ENCODE data around the gene SPHK1.

Gene SPHK1

DNA sequence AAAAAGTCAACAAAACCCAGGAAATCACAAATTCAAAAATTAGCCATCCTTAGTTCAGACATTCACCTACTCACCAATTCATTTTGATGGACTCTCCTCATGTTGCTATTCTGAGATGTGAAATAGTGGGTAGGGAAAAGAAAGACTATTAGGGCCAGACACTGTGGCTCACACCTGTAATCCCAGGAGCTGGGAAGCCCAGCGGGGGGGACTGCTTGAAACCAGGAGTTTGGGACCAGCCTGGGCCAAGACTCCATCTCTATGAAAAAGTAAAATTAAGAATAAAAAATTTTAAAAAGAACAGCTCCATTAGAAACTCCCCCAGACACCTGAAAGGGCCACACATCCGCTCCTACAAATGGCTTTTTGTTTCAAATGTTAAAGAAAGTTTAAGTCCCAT, 47.1 kb downstream of the SPHK1 start:
- TF ChIP-seq, protein P1, sequence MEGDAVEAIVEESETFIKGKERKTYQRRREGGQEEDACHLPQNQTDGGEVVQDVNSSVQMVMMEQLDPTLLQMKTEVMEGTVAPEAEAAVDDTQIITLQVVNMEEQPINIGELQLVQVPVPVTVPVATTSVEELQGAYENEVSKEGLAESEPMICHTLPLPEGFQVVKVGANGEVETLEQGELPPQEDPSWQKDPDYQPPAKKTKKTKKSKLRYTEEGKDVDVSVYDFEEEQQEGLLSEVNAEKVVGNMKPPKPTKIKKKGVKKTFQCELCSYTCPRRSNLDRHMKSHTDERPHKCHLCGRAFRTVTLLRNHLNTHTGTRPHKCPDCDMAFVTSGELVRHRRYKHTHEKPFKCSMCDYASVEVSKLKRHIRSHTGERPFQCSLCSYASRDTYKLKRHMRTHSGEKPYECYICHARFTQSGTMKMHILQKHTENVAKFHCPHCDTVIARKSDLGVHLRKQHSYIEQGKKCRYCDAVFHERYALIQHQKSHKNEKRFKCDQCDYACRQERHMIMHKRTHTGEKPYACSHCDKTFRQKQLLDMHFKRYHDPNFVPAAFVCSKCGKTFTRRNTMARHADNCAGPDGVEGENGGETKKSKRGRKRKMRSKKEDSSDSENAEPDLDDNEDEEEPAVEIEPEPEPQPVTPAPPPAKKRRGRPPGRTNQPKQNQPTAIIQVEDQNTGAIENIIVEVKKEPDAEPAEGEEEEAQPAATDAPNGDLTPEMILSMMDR (IDR thresholded peaks at IDR 0.05; ENCODE audit: extremely low read depth, missing control alignments), result no peak
- DNase-seq (ENCODE audit: low spot score), result no peak

DNA sequence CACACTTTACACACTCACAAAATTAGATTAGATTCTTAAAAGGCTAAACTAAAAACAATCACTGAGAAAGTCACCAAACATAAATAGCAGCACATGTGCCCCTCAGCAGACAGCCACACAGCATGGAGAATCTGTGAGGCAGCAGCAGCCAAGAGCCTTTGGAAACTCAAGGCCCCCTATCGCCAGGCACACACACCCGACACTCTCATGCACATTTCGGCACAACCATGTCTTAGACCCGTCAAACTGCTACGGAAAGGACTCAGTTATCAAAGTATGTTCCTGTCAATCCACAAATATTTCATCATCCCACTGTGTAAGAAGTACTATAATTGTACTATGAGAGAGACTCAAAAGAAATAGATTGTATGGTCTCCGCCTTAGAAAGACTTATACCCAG, 47.6 kb downstream of the SPHK1 start:
- TF ChIP-seq, protein P1 (IDR thresholded peaks at IDR 0.05; ENCODE audit: extremely low read depth, missing control alignments), result no peak
- no peak for DNase-seq (ENCODE audit: low spot score)

DNA sequence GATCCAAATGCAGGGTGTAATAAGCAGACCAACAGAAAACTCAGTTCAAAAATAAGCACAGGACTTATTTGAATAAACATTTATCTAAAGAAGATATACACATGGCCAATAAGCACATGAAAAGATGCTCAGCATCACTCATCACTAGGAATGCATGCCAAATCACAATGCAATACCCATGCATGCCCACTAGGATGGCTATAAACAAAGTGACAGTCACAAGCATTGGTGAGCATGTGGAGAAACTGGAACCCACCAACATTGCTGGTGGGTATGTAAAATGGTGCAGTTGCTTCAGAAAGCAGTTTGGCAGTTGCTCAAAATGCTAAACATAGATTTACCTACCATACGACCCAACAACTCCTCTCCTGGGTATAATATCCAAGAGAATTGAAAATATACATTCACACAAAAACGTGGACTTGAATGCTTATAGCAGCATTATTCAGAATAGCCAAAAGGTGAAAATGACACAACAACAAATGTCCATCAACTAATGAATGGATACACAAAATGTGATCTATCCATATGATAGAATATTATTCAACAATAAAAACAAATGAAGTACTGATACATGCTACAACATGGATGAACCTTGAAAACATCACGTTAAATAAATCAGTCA, 48.4 kb downstream of the SPHK1 start:
- no peak for DNase-seq (ENCODE audit: low spot score)
- TF ChIP-seq, protein P1 (IDR thresholded peaks at IDR 0.05; ENCODE audit: extremely low read depth, missing control alignments), result no peak

DNA sequence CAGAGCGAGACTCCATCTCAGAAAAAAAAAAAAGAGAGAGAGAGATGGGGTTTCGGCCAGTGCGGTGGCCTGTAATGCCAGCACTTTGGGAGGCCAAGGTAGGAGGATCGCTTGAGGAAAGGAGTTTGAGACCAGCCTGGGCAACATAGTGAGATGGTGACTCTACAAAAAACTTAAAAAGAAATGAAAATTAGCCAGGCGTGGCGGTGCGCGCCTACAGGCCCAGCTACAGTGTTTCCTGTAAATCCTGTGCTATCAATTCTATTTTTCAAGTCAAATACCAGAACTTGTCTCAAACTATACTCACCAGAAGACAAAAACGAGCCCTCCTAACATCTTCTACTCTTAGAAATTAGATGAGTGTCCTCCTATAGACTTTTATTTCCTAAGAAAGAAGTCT, 49.3 kb downstream of the SPHK1 start:
- no peak for DNase-seq (ENCODE audit: low spot score)
- TF ChIP-seq, protein P1 (IDR thresholded peaks at IDR 0.05; ENCODE audit: extremely low read depth, missing control alignments), result no peak

DNA sequence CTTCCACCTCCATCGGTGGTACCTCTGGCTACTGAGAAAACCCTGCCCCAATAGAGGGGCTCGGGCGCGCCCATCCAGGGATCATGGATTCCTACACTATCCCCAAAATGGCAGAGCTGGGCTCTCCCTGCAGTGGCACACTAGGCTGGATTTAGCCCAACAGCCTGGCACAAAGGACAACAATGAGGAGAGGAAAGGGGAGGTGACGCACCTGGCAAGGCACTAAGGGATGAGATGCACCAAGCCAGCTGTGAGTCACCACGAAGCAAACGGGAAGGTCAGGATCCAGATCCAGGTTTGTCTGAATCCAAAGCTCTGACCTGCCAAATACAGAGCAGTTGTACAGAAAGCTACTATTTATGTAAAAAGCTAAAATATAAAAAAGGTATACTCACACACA, 50.5 kb downstream of the SPHK1 start:
- TF ChIP-seq, protein P1 (IDR thresholded peaks at IDR 0.05; ENCODE audit: extremely low read depth, missing control alignments), result no peak
- no peak for DNase-seq (ENCODE audit: low spot score)

DNA sequence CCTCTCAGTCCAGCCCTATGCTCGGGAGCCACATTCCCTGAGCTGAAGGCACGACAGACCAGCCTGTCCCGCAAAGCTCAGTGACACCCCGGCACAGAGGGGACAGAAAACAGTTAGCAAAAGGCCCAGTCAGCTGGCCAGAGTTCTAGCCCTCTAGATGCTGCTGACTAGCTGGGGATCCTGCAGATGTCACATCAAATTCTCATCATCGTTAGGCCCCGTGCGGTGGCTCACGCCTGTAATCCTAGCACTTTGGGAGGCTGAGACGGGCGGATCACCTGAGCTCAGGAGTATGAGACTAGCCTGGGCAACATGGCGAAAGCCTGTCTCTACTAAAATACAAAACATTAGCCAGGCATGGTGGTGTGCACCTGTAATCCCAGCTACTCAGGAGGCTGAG, 51.3 kb downstream of the SPHK1 start:
- DNase-seq (ENCODE audit: low spot score), result no peak
- TF ChIP-seq, protein P1 (IDR thresholded peaks at IDR 0.05; ENCODE audit: extremely low read depth, missing control alignments), result no peak

Measured in GM20000 (cell line).